SKM-1 (cell line): ENCODE results near the gene PIK3R6.

Source experiments
- DNase-seq: peaks from one replicate; lab custom pipeline; 2025; ENCODE audit not compliant: unreplicated experiment; lab: John Stamatoyannopoulos, UW

Gene PIK3R6

DNA sequence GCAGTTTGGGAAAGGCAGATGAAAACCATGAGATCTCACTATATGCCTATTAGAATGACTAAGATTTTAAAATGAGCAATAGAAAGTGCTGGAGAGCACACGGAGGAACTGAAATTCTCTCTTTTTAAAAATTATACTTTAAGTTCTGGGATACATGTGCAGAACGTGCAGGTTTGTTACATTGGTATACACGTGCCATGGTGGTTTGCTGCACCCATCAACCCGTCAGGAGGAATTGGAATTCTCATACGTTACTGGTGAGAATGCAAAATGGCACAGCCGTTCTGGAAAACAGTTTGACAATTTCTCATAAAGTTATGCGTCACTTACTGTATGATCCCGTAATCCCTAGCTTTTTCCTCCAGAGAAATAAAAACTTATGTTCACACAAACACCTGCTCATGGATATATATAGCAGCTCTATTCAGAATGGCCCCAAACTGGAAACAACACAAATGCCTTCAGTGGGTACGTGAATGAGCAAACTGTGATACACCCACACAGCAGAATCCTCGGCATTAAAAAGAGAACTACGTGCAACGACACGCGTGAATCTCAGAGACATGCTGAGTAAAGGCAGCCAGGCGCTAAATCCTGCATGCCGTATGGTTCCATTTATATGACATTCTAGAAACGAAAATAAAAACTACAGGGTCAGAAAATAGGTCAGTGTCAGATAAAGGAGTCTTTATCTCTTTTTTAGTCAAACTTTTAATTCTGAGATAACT lies 11.8 kb downstream of the PIK3R6 start:
- no peak for DNase-seq

DNA sequence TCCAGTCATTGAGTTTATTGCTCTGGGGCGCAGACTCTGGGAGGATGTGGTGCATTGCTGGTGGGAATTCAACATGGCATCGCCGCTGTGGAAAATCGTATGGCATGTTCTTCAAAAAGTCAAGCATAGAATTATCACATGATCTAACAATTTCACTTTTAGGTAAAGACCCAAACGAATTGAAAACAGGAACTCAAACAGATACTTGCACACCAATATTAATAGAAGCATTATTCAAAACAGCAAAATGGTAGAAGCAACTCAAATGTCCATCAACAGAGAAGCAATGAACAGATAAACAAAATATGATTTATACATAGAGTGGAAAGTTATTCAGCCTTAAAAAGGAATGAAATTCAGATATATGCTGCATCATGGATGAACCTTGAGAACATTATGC lies 15.9 kb downstream of the PIK3R6 start:
- DNase-seq, result no peak

DNA sequence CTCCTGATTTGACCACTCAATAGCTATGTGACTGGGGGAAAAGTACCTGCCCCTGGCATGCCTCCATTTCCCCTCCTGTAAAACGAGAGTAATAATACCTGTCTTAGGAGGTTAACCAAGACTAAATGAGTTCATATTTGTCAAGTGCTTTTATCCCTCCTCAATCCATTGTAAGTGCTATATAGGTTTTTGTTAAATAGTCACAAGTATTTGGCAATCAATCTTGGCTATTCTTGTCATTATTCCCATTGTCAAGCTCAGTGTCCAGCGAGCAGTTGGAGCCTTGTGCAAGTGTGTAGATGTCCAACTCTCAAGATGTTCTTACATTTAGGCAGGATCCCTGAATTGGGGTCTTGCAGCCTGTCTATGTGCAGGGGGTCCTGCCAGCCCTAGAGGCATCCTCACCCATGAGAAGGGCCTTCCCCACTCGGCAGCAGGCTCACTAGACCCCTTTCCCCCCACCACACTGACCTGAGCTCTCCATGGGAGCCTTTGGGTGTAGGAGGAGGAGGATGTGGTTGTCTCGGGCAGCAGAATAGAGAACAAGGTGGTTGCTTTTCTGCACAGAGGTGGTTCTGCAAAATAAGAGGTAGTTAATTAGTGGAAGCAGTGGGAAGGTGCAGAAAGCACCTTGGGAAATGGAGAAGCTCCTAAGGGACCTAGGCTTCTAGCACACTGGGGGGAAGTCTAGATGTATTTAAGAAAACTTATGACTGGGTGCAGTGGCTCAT lies 18.0 kb downstream of the PIK3R6 start:
- DNase-seq, result peak; percentile 56

DNA sequence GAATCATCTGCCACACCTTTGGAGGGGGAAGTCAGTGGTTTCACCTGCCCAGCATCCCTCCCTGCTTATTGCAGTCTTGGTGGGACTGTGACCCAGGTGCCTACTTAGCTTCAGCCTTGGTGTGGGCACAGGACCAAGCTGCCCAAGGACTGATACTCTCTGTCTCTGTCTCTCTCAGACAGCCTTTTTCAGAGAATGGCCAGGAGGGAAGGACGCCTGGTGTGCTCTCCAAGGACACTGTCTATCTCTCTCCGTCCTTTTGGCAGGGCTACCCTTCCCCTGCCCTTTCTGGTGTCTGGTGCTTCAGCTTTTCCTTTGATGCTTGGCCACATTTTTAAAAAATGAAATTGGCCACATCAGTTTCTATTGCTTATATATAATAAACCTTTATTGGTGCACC lies 19.6 kb downstream of the PIK3R6 start:
- DNase-seq, result no peak

DNA sequence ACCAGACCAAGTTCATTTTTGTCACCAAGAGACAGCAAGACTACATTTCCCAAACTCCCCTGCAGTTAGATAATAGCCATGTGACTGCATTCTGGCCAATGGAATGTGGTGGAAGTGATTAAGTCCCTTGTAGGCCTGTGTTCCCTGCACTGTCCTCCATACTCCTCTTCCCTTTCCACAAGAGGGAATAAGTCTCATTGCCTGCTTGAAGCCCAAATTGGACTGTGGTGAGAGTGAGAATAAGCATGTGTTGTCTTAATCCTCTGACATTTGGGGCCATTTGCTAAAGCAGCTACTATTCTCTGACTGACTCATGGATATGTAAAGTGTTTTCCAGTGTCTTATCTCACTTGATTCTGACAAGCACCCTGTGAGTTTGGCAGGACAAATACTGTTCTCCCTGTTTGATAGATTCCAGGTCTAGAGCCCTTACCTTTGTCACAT lies 20.7 kb downstream of the PIK3R6 start:
- no peak for DNase-seq

DNA sequence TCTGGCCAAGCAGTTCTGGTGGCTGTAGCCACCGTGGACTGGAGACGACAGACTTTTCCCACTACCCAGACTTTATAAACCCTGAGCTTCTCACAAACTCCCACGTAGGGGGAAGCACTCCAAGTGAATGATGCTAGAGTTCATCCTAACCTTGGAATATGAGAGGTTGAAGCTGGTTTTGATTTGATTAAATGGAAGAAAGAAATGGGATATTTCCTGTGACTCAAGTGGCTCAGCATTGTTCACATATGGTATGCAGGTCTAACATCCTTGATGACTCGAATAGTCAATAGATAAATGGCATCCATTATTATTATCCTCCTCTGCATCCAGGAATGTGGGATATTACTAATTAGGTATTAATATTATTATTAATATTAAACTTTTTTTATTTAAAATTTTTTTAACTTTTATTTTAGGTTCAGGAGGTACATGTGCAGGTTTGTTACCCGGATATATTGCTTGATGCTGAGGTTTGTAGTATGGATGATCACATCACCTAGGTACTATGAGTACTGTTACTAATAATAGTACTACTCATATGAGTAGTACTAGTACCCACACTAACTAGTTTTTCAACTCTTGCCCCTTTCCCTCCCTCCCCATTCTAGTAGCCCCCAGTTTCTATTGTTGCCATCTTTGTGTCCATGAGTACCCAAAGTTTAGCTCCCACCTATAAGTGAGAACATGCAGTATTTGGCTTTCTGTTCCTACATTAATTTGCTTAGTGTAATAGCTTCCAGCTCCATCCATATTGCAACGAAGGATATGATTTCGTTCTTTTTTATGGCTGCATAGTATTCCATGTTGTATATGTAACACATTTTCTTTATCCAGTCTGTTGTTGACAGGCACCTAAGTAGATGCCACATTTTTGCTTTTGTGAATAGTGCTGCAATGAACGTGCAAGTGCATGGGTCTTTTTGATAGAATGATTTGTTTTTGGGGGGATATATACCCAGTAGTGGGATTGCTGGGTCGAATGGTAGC lies 22.9 kb downstream of the PIK3R6 start:
- DNase-seq, result no peak

DNA sequence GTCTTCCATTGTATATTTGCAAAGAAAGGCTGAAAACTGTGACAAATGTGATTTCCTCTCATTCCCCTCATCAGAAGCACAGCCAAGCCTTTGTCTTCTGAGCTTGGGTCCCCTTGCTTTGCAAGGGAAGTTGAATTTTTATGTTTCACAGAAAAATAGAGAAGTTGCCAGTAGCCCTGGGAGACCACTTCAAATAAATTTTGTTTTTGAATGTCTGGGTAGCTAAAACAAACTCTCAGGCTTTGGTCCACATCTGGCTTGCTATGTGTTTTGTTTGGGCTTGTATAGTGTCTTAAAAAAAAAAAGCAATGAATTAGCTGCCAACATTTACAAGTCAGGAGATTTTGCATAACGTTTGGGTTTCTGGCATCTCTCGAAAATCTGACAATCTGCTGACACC lies 24.1 kb downstream of the PIK3R6 start:
- no peak for DNase-seq

DNA sequence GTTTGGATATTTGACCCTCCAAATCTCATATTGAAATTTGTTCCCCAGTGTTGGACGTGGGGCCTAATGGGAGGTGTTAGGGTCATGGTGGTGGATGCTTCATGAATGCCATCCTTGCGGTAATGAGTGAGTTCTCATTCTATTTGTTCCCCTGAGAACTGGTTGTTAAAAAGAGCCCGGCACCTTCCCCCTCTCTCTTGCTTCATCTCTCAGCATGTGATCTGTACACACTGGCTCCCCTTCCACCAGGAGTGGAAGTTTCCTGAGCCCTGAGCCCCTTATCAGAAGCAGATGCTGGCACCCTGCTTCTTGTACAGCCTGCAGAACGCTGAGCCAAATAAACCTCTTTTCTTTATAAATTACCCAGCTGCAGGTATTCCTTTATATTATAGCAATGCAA lies 25.6 kb downstream of the PIK3R6 start:
- no peak for DNase-seq

DNA sequence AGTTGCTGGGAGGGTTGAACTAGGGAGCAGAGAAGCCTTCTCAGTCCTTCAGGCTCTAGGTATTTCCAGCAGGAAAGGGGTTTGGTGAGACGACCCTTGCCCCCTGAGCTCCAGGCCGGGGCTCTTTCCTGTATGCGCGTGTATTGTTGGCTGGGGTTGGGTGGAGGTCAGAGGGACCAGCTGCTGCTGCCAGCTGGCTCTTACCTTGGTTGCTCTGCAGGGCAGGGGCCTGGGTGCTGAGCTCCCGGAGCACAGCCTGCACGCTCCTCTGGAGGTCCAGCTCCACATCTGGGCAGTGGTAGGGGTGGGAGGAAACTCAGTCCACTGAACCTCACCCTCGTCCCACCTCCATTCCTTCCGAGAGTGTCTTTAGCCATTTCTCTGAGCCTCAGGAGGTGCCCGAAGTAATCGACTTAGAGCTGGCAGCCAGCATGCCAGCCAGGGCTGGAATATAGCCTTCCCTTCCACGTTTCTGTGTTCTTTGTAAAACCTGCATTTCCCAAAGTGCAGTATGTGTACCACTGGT lies 28.0 kb downstream of the PIK3R6 start:
- no peak for DNase-seq

DNA sequence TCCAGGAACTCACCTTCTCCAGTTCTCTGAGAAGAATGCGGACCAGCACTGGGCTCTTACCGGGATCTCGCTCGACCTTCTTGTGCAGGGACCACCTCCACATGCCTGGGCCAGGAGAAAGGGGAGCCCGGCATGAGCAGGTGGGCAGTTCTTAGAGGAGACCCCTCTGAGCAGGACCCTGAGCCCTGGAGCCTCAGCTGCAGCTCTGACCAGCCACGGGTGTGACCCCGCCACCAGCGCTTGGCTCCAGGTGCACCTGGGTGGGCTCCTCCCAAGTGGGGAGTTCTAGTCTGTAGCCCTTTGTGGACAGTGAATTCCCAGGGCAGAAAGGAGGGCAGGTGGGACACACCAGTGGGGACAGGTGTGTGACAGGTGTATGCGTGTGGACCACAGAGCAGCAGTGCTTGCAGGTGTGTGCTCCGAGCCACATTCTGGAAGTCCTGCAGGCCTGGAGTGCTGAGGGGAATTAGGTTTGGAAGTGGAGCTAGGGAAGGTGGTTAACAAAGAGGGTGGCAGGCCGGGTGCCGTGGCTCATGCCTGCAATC lies 28.9 kb downstream of the PIK3R6 start:
- DNase-seq, result no peak

DNA sequence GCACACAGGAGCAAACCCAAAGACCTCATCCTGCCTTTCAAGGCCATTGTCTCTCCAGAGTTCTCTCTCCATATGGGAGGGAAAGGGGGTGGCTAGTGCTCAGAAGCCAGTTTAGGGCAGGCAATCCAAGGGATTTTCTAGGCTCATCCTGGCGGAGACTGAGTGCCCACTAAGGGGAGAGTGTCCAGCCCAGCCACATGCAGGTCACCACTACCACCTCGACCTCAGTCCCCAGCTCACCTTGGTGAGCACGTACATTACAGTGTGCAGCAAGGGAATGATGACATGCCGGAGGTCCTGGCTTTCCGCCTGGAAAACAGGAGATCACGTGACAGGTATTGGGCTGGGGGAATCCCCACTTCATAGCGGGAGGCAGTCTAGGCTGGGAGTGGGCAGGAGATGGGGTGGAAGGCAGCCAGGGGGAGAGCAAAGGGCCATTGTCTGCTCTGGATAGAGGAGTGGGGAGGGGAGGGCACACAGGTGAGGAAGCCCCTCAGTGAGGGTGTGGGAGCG lies 29.9 kb downstream of the PIK3R6 start:
- DNase-seq, result no peak

DNA sequence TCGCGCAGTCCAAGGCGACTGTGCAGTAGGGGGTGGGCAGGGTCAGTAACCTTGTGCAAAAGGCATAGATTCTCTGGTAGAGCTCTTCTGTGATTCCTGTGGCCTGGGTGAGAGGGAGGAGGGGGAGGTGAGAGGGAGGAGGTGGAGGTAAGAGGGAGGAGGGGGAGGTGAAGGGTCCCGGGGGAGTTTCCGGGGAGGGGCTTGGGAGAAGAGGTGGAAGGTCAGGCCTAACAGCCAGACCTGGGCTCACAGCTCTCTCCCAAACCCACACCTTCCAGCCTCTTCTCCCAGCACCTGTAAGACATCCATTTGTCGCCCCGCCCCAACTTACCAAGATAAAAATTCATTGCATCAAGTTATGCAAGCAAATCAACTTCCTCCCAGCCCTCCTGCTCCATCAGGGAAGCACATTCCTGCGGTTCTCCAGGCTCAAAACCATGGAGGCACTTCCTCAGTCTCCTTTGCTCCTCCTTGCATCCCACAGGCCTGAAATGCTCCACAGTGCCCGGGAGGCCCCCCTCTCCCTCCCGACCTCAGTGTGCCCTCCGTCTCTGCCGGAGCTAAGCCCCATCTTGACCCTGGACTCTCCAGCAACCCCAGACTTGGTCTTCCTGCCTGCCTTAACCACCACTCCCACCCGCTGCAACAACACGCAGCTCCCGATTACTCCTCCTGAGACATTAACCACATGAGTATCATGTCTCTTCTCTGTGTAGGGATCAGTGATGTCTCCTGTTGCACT lies 30.5 kb downstream of the PIK3R6 start:
- no peak for DNase-seq

DNA sequence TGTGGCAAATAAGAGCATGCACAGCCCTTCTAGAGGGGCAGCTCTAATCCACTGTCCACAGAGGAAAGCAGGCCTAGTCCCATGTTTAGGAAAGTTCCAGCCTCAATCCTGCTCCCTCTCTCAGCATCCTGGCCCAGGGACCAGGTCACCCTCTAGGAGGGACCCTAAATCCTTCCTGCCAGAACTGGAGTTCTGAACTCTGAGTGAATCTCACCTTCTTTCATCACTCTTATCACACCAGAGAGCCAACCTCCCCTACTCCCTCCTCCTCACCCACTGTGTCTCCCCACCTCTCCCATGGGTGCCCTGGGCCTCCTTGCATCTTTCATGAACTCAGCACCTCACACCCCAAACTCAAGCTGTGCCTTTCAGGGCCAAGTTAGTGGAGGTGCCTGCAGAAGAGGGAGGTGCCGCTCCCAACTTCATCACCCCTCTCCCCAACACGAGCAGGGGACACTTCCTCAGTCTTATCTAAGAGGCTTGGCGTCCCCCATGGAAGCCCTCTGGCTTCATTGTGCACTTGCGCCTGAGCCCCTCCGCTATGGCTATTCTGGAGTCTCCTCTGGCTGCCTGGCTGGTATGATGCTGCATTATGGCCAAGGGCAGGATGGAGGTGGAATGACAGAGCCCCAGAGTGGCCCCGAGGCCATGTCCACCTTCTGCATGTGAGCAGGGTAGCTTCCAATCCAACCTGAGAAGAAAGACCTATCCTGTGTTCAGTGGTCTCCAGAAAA lies 31.7 kb downstream of the PIK3R6 start:
- no peak for DNase-seq

DNA sequence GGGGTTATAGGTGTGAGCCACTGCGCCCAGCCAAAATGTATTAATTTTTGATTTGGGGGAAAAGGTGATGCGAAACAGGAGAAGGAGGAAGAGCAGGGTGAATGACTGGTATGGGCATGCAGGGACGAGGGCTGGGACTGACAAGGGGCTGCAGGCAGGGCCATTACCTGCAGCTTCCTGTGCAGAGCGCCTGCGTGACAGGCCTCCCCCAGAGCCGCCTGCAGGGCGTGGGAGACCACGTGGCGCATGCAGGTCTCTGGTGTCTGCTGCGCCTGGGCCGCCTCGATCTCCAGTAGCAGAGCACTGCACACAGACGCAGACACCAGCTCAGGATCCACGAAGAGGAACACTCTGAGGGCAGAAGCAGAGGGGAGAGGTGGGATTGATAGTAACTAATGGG lies 32.4 kb downstream of the PIK3R6 start:
- no peak for DNase-seq

DNA sequence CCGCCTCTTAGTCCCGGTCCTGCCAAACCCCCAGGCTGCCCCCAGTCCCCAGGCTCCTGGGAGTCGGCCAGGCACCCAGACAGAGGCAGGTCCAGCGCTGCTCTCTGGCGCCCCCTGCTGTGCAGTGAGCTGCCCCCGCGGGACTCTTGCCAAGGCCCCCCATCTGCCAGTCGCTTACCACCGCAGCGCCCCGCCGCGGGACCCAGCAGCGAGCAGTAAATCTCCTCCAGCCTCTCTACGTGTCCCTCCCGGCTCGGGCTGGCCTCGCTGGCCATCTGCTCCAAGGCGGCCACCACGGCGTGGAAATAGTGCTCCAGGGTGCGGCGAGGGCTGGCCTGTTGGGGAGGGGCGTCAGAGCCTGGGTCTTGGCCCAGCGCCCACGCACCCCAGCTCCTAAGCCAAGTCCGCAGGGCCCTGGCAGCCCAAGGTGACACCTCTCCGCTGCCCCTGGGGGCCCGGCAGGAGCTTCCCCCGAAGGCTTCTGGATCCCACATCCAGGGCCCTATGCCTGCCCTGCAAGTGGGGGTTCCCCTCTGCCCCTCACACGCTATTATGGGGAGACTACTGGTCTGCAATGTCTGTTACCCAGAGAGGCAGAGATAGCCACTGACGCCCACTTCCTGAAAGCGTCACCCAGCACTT lies 34.6 kb downstream of the PIK3R6 start:
- DNase-seq, result no peak

DNA sequence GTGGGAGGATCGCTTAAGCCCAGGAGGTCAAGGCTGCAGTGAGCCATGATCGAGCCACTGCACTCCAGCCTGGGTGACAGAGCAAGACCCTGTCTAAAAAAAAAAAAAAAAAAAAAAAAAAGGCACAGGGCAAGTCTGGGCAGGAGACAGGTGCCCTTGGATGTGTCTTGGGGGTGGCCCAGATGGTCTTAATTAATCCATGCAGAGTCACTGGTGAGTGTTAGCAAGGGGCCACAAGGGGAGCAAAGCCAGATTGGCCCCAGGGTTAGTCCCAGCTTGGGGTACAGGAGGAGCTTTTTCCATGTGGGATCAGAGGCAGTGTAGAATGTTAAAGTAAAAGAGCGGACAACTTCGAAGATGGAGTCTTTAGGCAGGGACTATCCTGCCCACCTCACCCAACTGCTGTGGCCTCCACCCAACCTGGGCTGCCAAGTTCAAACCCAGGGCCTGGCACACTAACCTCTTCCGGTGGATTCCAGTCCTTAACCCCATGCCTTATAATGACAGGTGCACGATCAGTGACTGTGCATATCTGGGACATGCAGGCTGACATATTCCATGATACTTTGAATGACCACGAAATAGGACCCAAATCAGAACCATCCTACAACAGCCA lies 36.1 kb downstream of the PIK3R6 start:
- DNase-seq, result no peak

DNA sequence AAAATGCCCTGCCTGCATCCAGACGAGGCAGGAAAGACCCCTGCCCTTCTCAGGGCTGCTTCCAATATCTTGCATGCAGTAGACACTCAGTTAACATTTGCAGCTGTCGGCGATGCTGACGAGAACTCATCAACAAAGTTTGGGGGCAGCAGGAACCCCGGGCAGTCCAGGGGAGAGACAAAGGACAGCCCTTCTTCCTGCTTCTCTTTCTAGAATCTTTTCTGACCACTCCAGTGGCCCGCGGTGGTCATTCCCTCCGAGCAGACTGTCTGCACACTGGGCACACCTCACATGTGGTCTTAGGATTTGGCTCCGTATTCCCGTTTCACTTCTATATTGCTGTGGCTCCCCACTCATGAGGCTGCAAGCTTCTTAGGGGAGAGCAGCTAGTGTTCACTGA lies 37.3 kb downstream of the PIK3R6 start:
- DNase-seq, result no peak
